Dendritic cell treated with granulocyte-macrophage colony-stimulating factor and Interleukin-4, amounts not matched to agents 40 ng/mL and 50 ng/mL, for 4 days (primary cell): ENCODE results near the gene TMEM39B.
"Not testable (repeated sequence)": the region's sequence is repeated elsewhere in the genome, so short reads cannot be mapped to it uniquely, and the experiment has no call there.

Experiments
- H3K27ac Mint-ChIP-seq: one replicate; pipeline ENCODE4 v1.8.0; 2022; ENCODE audit warnings: mild to moderate bottlenecking, mixed read lengths
- H3K27me3 Mint-ChIP-seq: one replicate; pipeline ENCODE4 v1.8.0; 2022; ENCODE audit warnings: mild to moderate bottlenecking, mixed read lengths
- H3K36me3 Mint-ChIP-seq: one replicate; pipeline ENCODE4 v1.8.0; 2022; ENCODE audit warnings: low read depth, mixed read lengths
- H3K4me1 Mint-ChIP-seq: one replicate; pipeline ENCODE4 v1.8.0; 2022; ENCODE audit warnings: low read depth, mixed read lengths
- H3K4me3 Mint-ChIP-seq: one replicate; pipeline ENCODE4 v1.8.0; 2022; ENCODE audit warnings: mild to moderate bottlenecking, moderate library complexity, mixed read lengths
- H3K9me3 Mint-ChIP-seq: one replicate; pipeline ENCODE4 v1.8.0; 2022; ENCODE audit warnings: mixed read lengths
- intact Hi-C: fragments of 100-400 bp; cut with micrococcal nuclease; formaldehyde crosslinking; loops from one replicate; pipeline ENCODE4 v1.15.0; 2022

Gene TMEM39B

GRCh38 chr1:32052887-32053286 lies 19.9 kb upstream of the TMEM39B start:
- Mint-ChIP-seq H3K36me3 (peaks cover 87% of the 10 kb centered on the region), H3K27me3 (no peaks in the 10 kb centered on the region), H3K27ac (no peak overlapping the region), H3K4me1 (no peaks in the 10 kb centered on the region), H3K4me3 (no peak overlapping the region), H3K9me3 (no peaks in the 10 kb centered on the region)
- intact Hi-C loops, result no loop called here

DNA sequence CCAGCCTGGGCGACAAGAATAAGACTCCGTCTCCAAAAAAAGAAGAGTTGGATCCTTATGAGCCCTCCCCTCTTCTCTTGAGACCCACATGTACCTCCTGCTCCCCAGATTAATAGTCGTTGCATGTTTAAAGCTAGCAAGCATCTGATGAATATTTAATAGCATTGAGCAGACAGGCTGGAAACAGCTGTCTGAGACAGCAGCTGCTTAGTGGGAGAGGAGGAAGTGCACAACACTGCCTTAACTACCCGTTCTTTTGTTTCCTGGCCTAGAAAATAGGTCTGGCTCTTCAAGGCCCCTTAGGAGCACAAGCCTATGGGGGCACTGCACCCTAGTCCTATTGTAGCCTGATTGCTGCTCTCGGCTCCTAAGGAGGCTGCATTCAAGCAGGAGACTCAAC lies 17.3 kb upstream of the TMEM39B start:
- no peak overlapping the region for H3K4me3 Mint-ChIP-seq
- intact Hi-C loops, result no loop called here
- H3K36me3 Mint-ChIP-seq, result peaks cover 87% of the 10 kb centered on the region
- H3K9me3 Mint-ChIP-seq, result no peaks in the 10 kb centered on the region
- H3K27ac Mint-ChIP-seq, result no peak overlapping the region
- H3K4me1 Mint-ChIP-seq, result no peaks in the 10 kb centered on the region
- H3K27me3 Mint-ChIP-seq, result no peaks in the 10 kb centered on the region

- intact Hi-C loops, result no loop called here
- H3K4me1 Mint-ChIP-seq, result no peaks in the 10 kb centered on the region
- no peaks in the 10 kb centered on the region for H3K9me3 Mint-ChIP-seq
- H3K27me3 Mint-ChIP-seq, result no peaks in the 10 kb centered on the region
- peaks cover 87% of the 10 kb centered on the region for H3K36me3 Mint-ChIP-seq
- no peak overlapping the region for H3K4me3 Mint-ChIP-seq
- no peak overlapping the region for H3K27ac Mint-ChIP-seq
Observed at GRCh38 chr1:32056598-32056997, 16.1 kb upstream of the TMEM39B start.

- H3K27ac Mint-ChIP-seq, result no peak overlapping the region
Observed at GRCh38 chr1:32060914-32061313, 11.8 kb upstream of the TMEM39B start.

DNA sequence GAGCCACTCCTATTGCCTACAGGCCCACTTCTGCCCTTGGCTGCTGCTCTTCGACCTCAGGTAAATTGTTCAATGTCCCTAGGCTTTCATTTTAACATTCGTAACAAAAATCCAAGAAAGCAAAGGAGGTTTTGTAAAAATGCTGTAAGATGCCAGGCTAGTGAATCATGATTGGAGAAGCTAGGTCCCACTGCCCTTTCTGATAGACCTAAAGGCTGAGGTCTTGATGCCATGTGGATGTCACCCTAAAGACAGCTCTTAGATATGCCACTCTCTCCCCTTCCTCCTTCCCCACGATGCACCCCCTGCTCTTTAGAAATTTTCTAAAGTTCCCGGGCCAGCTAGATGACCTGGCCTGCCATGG lies 9.9 kb upstream of the TMEM39B start:
- Mint-ChIP-seq H3K4me3 (no peak overlapping the region), H3K36me3 (peaks cover 64% of the 10 kb centered on the region), H3K4me1 (peaks cover 27% of the 10 kb centered on the region), H3K27me3 (peaks cover 1% of the 10 kb centered on the region), H3K9me3 (no peaks in the 10 kb centered on the region), H3K27ac (peak overlapping the region; percentile 15)
- intact Hi-C loops, result no loop called here

More at GRCh38 chr1:32060914-32061313, 11.8 kb upstream of the TMEM39B start:
- no peaks in the 10 kb centered on the region for H3K9me3 Mint-ChIP-seq
- H3K4me1 Mint-ChIP-seq, result peaks cover 20% of the 10 kb centered on the region
- H3K4me3 Mint-ChIP-seq, result no peak overlapping the region
- peaks cover 77% of the 10 kb centered on the region for H3K36me3 Mint-ChIP-seq
- no peaks in the 10 kb centered on the region for H3K27me3 Mint-ChIP-seq
- intact Hi-C loops, result no loop called here

DNA sequence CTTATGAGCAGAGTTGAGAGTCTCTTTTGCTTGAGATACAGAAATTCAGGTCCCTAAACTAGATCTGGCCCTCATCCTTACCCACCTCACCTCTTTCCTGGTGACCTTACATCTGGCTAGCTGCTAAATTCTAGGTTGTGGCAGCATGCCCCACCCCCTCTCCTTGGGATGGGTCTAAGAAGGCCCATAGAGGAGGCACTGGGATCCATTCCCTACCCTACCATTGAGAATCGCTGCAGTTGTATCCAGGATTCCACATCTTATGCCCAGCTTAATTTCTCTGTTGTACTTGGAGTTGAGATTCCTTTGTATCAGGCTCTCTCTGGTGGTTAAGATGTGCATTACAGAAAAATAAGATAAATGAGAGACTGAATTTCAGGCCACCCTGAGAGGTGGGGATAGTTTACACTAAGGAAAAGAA lies 9.5 kb upstream of the TMEM39B start:
- Mint-ChIP-seq H3K9me3 (no peaks in the 10 kb centered on the region), H3K27me3 (peaks cover 1% of the 10 kb centered on the region), H3K4me1 (peaks cover 30% of the 10 kb centered on the region), H3K27ac (peak overlapping the region; percentile 15), H3K4me3 (no peak overlapping the region), H3K36me3 (peaks cover 60% of the 10 kb centered on the region)
- intact Hi-C loops, result no loop called here

GRCh38 chr1:32065613-32066488 lies 6.9 kb upstream of the TMEM39B start:
- intact Hi-C loops, H3K9me3 Mint-ChIP-seq, H3K27me3 Mint-ChIP-seq: not testable (repeated sequence)
- Mint-ChIP-seq H3K36me3 (peaks cover 34% of the 10 kb centered on the region), H3K4me1 (peaks cover 42% of the 10 kb centered on the region), H3K27ac (peak overlapping the region; percentile 81), H3K4me3 (peak overlapping the region; percentile 9)

GRCh38 chr1:32066489-32066873 lies 6.3 kb upstream of the TMEM39B start:
- intact Hi-C loops, result no loop called here
- Mint-ChIP-seq H3K27me3 (peaks cover 6% of the 10 kb centered on the region), H3K9me3 (no peaks in the 10 kb centered on the region), H3K27ac (peak overlapping the region; percentile 81), H3K4me3 (no peak overlapping the region), H3K36me3 (peaks cover 28% of the 10 kb centered on the region), H3K4me1 (peaks cover 42% of the 10 kb centered on the region)

DNA sequence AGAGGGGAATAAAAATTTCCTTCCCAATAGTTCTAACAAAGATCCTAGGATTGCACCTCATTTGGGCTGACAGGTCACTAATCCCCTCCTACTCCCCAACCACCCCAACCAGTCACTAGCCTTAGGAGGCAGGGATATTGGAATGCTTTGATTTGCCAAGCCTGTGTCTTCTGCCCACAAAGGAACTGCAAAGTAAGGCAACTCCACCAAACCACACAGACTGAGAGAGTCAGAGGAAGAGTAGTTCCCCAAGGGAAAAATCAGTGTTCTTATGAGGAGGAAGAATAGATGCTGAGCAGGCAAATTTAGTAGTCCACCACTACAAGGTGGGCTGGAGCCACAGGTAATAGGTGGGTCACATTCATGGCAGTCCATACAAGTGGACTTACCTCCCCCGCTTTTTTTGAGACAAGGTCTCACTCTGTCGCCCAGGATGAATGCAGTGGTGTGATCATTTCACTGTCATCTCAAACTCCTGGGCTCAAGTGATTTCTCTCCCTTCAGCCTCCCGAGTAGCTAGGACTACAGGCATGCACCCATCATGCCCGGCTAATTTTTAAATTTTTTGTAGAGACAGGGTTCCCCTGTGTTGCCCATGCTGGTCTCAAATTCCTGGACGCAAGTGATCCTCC lies 3.7 kb upstream of the TMEM39B start:
- intact Hi-C loops, result no loop called here
- H3K27ac Mint-ChIP-seq, result peak overlapping the region; percentile 84

DNA sequence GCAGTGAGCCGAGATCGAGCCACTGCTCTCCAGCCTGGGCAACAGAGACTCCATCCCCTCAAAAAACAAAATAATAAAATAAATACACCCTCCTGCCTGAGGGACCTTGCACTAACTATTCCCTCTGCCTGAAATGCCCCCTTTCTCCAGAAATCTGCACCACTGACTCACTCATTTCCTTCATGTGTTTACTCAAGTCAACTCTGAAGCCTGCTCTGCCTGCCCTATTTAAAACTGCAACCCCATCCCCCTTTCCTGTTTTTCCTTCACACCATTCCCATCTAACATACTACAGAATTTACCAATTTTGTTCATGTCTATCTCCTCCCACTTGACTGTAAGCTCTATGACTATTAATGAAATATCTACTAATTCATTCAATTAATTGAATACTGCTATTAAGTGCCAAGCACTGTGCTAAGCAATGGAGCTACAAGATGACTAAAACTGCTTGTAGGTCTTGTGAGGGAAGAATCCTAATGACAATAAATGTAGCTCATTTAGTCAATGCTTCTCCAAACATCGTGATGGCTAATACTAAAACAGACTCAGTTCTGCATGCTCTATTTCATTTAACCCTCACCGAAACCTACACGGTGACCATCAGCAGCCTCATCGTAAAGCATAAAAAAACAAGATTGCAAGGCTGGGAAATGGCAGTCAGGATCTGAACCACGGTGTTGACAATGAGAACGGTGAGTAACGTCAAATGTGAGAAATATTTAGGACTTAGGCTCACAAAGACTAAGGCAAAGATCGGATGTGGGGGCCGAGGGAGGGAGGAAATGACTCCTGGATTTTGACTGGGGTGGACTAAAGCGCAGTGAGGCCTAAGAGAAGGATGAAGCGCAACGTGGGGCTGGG lies 749 bp upstream of the TMEM39B start:
- Mint-ChIP-seq H3K4me1 (peaks cover 54% of the 10 kb centered on the region), H3K27me3 (peaks cover 6% of the 10 kb centered on the region), H3K27ac (peak overlapping the region; percentile 93), H3K36me3 (peaks cover 30% of the 10 kb centered on the region), H3K9me3 (no peaks in the 10 kb centered on the region), H3K4me3 (peak overlapping the region; percentile 86)
- intact Hi-C loops, result loop anchor here (5.0 kb wide), 1 partner anchor 35 kb away; the partner anchor contains the start of gene KPNA6

More for the DNA sequence above, 3.7 kb upstream of the TMEM39B start:
- H3K36me3 Mint-ChIP-seq, result peaks cover 15% of the 10 kb centered on the region
- H3K27me3 Mint-ChIP-seq, result peaks cover 6% of the 10 kb centered on the region
- peaks cover 53% of the 10 kb centered on the region for H3K4me1 Mint-ChIP-seq
- peak overlapping the region; percentile 20 for H3K4me3 Mint-ChIP-seq
- no peaks in the 10 kb centered on the region for H3K9me3 Mint-ChIP-seq

DNA sequence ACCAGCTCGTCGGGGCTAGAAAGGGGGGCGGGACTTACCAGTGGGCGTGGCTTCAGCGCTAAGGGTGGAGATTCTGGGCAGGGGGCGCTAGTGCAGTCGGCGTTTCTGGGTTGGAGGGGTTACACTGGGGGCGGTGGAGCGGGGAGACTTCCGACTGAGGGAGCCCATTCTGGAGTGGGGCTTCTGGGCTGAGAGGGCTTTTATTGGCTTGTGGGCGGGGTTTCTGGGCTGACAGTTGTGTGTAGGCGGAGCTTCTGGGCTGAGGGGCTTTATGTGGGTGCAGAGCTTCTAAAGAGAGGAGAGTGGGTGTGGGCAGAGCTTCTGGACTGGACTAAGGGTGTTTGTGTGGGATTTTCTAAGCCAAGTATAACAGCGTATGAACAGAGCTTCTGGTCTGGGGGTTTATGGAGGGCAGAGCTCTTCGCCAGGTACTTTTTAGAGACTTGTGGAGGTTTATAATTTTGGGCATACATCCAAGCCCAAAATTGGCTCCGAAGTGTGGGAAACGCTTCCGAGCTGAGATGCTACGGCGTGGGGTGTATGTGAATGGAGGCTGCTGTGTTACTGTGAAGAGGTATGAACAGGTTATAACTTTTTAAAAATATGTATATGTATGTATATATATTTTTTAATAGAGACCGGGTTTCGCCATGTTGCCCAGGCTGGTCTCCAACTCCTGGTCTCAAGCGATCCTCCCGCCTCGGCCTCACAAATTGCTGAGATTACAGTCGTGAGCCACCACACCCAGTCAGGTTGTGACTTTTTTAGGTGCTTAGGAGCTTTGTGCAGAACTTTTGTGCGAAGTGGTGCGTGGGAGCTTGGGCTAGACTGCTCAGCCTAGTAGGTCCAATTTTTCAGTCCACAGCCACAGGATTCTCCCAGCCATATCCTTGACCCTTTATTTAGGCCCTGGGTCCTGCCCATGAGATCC lies 825 bp downstream of the TMEM39B start:
- intact Hi-C loops, result loop anchor here (5.0 kb wide), 1 partner anchor 34 kb away; the partner anchor contains the start of gene KPNA6
- Mint-ChIP-seq H3K27ac (peak overlapping the region; percentile 93), H3K9me3 (no peaks in the 10 kb centered on the region), H3K27me3 (peaks cover 5% of the 10 kb centered on the region), H3K36me3 (peaks cover 46% of the 10 kb centered on the region), H3K4me3 (peak overlapping the region; percentile 86), H3K4me1 (peaks cover 50% of the 10 kb centered on the region)

DNA sequence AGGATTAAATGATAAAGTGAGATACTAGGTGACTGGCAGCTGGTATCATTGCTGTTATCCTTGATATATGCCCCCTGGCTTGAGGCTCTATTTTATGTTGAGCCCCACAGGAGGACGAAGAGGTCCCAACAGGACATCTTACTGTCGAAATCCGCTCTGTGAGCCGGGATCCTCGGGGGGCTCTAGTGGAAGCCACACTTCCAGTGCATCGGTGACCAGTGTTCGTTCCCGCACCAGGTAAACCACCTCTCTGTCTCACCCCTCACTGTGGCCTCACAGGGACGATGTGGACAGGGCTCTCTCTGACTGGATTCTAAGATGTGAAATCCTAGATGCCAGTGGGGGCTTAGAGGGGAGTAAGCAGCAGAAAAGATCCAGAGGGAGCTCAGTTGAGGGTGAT lies 2.1 kb downstream of the TMEM39B start:
- Mint-ChIP-seq H3K9me3 (no peaks in the 10 kb centered on the region), H3K27me3 (peaks cover 5% of the 10 kb centered on the region), H3K4me3 (no peak overlapping the region), H3K4me1 (peaks cover 42% of the 10 kb centered on the region), H3K36me3 (peaks cover 59% of the 10 kb centered on the region), H3K27ac (peak overlapping the region; percentile 28)
- intact Hi-C loops, result loop anchor here (5.0 kb wide), 1 partner anchor 32 kb away; the partner anchor contains the start of gene KPNA6

DNA sequence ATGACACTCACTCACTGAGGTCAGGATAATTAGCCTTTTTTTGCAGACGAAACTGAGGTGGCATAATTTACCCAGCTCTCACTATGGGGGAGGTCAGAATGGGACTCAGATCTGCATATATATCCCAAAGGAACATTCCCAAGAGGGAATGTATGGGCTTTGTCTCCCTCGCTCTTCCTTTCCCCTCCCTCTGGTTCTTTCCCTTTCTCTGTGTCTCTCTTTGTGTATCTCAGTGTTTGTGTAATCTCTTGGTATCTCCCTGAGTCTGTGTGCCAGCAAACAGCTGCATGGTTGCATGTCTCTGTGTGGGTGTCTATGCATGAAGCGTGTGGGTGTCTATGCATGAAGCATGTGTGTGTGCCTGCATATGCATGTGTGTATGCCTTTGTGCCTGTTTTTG lies 4.7 kb downstream of the TMEM39B start:
- peaks cover 77% of the 10 kb centered on the region for H3K36me3 Mint-ChIP-seq
- no peak overlapping the region for H3K4me3 Mint-ChIP-seq
- intact Hi-C loops, result no loop called here
- H3K27ac Mint-ChIP-seq, result no peak overlapping the region
- no peaks in the 10 kb centered on the region for H3K27me3 Mint-ChIP-seq
- H3K4me1 Mint-ChIP-seq, result peaks cover 38% of the 10 kb centered on the region
- H3K9me3 Mint-ChIP-seq, result no peaks in the 10 kb centered on the region
